Sigmoid colon (tissue), 4 donors: ENCODE data around the gene TTYH3.

Source experiments
- CTCF ChIP-seq, 4 experiments: fragments of 450-650 bp in 3 of 4; fragments of 200-600 bp in 1 of 4; IDR thresholded peaks; one replicate each; pipeline ENCODE4 v1.5.1; 2016 to 2019; ENCODE audit warnings: antibody characterized with exemption in 4 of 4, mild to moderate bottlenecking in 3 of 4, moderate library complexity in 2 of 4
- POLR2A ChIP-seq, 2 donors: fragments of 450-650 bp; IDR thresholded peaks; one replicate each; pipeline ENCODE4 v1.6.1; 2016; ENCODE audit warnings: antibody characterized with exemption in 2 of 2, mild to moderate bottlenecking in 2 of 2, moderate library complexity in 2 of 2
- POLR2AphosphoS5 ChIP-seq, 4 donors: sonication (generic); formaldehyde crosslinking; IDR thresholded peaks; one replicate each; pipeline ENCODE4 v1.6.1; 2017; ENCODE audit warnings: antibody characterized with exemption in 4 of 4

GRCh38 chr7:2602406-2603043 lies 29.3 kb upstream of the TTYH3 start:
- TF ChIP-seq POLR2AphosphoS5 (IDR thresholded peaks at IDR 0.05), result no peak
- TF ChIP-seq CTCF (IDR thresholded peaks at IDR 0.05), result no peak
- TF ChIP-seq POLR2A (IDR thresholded peaks at IDR 0.05), result no peak
